ENCODE measurements around the gene SGTB.
"Not testable (repeated sequence)": the region's sequence is repeated elsewhere in the genome, so short reads cannot be mapped to it uniquely, and the experiment has no call there.

SGTB gene

GRCh38 chr5:65624025-65624570 is 97.8 kb downstream of the SGTB start, which contains the start of gene TRIM23:
Gene TRIM23 (minus strand): TSS chr5:65624333. CDS start chr5:65624274, 59 bp downstream.
- H3K4me1 ChIP-seq (ENCODE audit: control insufficient read depth, insufficient read depth, low read length), result peaks cover 4% of the 10 kb centered on the region
- no peaks in the 10 kb centered on the region for H3K27me3 ChIP-seq (ENCODE audit: control insufficient read depth in 1 of 2, insufficient read depth in 2 of 2, low read length in 2 of 2)
- no peaks in the 10 kb centered on the region for H3K9me3 ChIP-seq (ENCODE audit: control insufficient read depth in 2 of 2, low read length in 2 of 2)
- H3K27ac ChIP-seq (ENCODE audit: low read length), result peak within 1 kb of the TSS; percentile 80
- peak within 1 kb of the TSS; percentile 87 to 98 for H3K9ac ChIP-seq (ENCODE audit: low read length in 2 of 2)
- H3K36me3 ChIP-seq (ENCODE audit: control insufficient read depth in 2 of 2, insufficient read depth in 2 of 2, low read length in 2 of 2), result no peaks in the 10 kb centered on the region
- H3K4me3 ChIP-seq (ENCODE audit: low read length in 2 of 2), result peak within 1 kb of the TSS; percentile 98 to 100

- Histone ChIP-seq H3K4me3 (ENCODE audit: low read length in 2 of 2) (peak overlapping the region; percentile 93 to 98), H3K27me3 (ENCODE audit: control insufficient read depth in 1 of 2, insufficient read depth in 2 of 2, low read length in 2 of 2) (no peaks in the 10 kb centered on the region), H3K4me1 (ENCODE audit: control insufficient read depth, insufficient read depth, low read length) (peaks cover 4% of the 10 kb centered on the region), H3K9ac (ENCODE audit: low read length in 2 of 2) (peak overlapping the region; percentile 87 to 98), H3K27ac (ENCODE audit: low read length) (peak overlapping the region; percentile 80), H3K9me3 (ENCODE audit: control insufficient read depth in 2 of 2, low read length in 2 of 2) (no peaks in the 10 kb centered on the region), H3K36me3 (ENCODE audit: control insufficient read depth in 2 of 2, insufficient read depth in 2 of 2, low read length in 2 of 2) (no peaks in the 10 kb centered on the region)
These were observed 98.4 kb downstream of the SGTB start for GRCh38 chr5:65623482-65623881.

- not testable (repeated sequence) for H3K36me3 ChIP-seq (ENCODE audit: control insufficient read depth in 2 of 2, insufficient read depth in 2 of 2, low read length in 2 of 2); H3K27ac ChIP-seq (ENCODE audit: low read length); H3K4me3 ChIP-seq (ENCODE audit: low read length in 2 of 2); H3K9ac ChIP-seq (ENCODE audit: low read length in 2 of 2); H3K4me1 ChIP-seq (ENCODE audit: control insufficient read depth, insufficient read depth, low read length); H3K27me3 ChIP-seq (ENCODE audit: control insufficient read depth in 1 of 2, insufficient read depth in 2 of 2, low read length in 2 of 2); H3K9me3 ChIP-seq (ENCODE audit: control insufficient read depth in 2 of 2, low read length in 2 of 2)
These were observed 99.9 kb downstream of the SGTB start for GRCh38 chr5:65621961-65622360.

GRCh38 chr5:65620021-65620420 is 101.9 kb downstream of the SGTB start:
- Histone ChIP-seq H3K36me3 (ENCODE audit: control insufficient read depth in 2 of 2, insufficient read depth in 2 of 2, low read length in 2 of 2) (peaks cover 3 to 4% of the 10 kb centered on the region in 2 donors), H3K9me3 (ENCODE audit: control insufficient read depth in 2 of 2, low read length in 2 of 2) (no peaks in the 10 kb centered on the region), H3K4me3 (ENCODE audit: low read length in 2 of 2) (no peak overlapping the region), H3K4me1 (ENCODE audit: control insufficient read depth, insufficient read depth, low read length) (no peaks in the 10 kb centered on the region), H3K27ac (ENCODE audit: low read length) (no peak overlapping the region), H3K9ac (ENCODE audit: low read length in 2 of 2) (no peak overlapping the region), H3K27me3 (ENCODE audit: control insufficient read depth in 1 of 2, insufficient read depth in 2 of 2, low read length in 2 of 2) (no peaks in the 10 kb centered on the region)

Measured in stomach smooth muscle (tissue), 2 donors.